Cerebellar nuclear complex (tissue), 1 donor: ENCODE data around the gene KRT14.
"Not testable (repeated sequence)": the region's sequence is repeated elsewhere in the genome, so short reads cannot be mapped to it uniquely, and the experiment has no call there.

ENCODE experiments used
- DNase-seq, 2 experiments: peaks; one replicate each; lab custom pipeline; 2025; lab: John Stamatoyannopoulos, UW

KRT14 gene

DNA sequence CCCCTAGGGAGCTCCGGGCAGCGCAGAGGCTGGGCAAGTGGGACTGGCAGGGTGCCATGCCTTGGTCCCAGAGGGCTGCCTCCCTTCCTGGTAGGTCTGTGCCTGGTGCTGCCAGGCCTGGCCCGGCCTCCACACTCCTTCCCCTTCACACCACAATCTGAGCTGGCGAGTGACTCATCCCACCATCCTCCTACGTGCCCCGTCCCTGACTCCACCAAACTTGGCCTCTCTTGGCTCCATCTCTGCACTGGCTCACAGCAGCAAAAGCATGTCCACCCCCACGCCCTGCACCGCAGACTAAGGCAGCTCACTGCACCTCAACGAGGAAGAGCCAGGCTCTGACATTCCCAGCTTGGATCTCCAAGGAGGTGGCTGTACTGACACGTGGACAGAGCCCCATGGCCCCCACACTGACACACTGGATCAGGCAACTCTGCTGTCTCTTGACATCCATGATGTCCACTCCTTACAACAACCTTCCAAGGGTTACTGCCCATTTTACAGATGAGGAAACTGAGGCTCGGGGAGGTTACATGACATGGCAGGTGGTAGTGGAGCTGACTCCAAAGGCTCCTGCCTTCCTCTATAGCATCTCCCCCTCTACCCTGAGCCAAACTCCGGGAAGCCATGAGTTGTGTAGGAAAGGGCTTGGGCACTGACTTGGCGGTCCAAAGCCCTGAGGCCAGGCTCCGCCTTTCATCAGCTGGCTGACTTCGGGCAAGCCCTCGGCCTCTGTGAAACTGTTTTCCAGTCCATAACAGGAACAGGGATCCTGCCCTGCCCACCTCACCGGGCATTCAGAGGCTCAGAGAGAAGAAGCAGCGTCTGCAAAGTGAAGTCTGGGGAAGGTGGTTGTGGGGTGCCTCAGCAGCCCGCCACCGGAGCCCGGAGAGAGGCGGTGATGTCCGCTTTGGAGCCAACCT is 38.5 kb downstream of the KRT14 start:
- no peak for DNase-seq

DNA sequence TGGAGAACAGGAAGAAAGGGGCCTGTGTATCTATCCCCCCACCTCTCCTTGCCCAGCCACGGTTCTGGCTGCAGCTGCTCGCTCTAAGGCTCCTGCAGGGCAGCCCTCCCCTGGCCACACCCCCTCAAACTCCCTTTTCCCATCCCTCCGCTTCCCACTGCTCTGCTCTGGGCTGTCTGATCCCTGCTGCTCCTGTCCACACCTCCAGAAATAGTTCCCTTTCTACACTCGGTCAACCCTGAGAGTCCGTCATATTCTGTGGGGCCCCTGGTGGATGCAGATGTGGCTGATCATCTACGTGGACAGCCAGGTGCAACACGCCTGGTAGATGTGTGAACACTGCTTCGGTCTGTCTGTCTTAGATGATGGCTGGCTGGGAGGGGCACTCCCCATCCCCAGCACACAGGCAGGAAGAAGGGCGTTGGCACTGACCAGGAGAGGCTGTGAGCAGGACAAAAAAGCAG is 39.3 kb downstream of the KRT14 start:
- no peak for DNase-seq

DNA sequence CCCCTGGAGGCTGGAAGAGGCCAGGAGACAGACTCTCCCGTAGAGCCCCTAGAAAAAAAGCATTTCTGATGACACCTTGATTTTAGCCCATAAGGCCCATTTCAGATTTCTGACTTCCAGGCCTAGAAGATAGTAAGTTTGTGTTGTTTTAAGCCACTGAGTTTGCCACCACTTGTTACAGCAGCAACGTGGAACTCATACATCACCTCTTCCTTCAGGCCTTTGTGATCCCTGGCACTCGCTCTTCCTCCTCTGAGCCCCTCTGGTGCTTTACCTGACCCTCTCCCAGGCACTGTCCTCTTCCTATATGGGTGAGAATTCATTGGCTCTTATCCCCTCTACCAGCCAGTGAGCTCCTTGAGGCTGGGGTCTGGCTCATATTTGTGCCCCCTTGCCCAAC is 39.9 kb downstream of the KRT14 start:
- no peak for DNase-seq

DNA sequence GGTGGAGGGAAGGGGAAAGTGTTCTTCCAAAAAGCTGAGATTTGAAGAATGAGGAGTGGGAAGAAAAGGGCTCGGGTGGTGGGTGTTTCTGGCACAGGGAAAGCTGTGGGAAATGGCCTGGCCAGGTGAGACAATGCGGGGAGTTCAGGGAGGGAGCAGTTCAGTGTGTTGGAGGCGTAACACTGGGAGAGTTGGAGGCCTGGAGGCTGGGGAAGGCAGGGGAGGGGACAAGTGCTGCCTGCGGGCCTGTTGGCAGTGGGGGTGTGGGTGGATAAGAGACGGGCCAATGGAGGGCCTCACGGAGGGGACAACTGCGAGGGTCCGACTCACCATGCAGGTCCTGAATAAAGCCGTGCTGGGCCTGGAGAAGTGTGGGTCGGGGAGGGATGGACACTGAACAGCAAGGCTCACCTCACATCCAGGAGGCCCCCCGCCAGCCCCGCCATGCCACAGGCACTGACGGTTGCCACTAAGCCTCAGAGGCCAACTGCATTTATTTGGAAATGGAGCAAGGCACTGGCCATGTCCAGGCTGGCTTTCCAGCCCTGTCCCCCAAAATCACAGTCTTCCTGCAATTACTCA is 40.8 kb downstream of the KRT14 start:
- DNase-seq, result no peak

DNA sequence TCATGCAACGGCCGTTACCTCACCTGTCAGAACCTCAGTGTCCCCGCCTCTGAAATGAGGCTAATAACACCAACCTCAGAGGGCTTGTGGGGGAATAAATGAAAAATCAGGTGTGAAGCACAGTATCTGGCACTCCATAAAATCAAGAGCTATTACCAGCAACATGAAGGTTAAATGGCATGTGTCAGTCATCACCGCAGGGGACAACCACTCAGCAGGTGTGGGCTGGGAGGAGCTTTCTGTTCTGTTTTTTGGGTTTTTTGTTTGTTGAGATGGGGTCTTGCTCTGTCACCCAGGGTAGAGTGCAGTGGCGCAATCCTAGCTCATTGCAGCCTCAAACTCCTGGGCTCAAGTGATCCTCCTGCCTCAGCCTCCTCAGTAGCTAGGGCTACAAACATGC is 41.8 kb downstream of the KRT14 start:
- DNase-seq, result no peak

DNA sequence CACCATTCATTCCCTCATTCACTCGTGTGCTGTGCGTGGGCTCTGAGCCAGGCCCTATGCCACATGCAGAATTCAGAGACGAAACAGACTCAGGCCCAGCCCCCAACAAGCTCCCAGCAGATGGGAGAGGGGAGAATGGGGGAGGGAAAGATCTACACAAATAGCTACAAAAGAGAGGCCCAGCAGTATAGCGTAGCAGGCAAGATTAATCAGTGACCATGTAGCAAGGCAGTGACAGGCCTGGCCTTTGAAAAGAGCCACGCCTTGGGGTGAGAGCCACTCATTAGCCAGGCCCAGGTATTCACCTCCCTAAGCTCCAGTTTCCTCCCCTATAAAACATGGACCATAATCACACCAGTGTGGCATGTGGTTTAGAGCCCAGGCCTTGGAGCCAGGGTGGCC is 42.2 kb downstream of the KRT14 start:
- DNase-seq, result no peak

DNA sequence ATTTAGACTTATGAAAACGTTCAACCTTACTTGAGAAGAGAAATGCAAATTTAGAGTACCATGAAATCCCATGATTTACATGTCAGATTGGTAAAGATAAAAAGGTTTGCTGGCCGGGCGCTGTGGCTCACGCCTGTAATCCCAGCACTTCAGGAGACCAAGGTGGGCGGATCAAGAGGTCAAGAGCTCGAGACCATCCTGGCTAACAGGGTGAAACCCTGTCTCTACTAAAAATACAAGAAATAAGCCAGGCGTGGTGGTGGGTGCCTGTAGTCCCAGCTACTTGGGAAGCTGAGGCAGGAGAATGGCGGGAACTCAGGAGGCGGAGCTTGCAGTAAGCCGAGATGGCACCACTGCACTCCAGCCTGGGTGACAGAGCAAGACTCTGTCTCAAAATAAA is 43.9 kb downstream of the KRT14 start:
- DNase-seq, result not testable (repeated sequence)

DNA sequence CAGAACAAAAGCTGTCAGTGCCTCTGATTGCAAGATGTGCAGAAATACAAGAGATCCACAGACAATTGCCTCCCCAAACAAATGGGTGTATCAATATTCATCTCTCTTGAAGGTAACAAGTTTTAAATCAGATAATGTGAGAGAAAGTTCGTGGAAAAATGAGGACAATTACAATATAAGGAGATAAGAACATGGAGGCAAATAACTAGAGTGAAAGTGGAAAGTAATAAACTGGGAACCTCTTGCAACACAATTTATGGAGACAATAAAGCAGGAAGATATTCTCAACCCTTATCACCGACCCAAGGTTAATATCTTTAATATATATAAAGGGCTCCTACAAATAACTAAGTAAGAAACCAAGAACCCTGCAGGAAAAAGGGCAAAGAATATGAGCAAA is 44.3 kb downstream of the KRT14 start:
- no peak for DNase-seq

DNA sequence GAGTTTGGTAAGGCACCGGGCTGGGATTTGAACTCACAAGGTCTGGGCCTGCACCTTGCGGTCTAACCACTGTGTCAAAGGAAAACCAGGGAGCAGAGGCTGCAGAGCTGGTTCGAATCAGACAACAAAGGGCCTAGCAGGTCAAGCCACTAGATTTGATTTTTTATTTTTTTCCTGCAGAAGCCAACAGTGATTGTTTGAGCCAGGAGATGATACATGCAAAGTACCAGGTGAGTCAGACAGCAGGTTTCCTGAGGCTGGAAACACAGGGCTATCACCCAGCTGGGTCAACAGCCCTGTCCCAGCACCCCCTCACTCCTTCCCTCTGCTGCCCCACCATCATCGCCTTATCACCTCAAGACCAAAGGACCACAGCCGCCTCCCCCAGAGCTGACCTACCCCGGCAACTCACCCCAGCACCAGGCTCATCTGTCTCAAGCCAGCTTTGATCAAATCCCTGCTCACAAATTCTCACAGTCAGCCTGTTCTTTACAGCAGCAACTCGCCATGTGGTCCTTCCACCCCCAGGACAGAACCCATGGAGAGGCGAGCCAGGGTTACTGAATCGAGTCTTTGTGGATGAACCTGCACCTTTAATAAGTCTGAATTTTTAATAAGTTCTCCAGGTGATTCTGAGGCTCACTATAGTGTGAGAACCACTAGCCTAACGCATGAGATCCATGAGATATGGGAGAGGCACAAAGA is 45.6 kb downstream of the KRT14 start:
- DNase-seq, result no peak

DNA sequence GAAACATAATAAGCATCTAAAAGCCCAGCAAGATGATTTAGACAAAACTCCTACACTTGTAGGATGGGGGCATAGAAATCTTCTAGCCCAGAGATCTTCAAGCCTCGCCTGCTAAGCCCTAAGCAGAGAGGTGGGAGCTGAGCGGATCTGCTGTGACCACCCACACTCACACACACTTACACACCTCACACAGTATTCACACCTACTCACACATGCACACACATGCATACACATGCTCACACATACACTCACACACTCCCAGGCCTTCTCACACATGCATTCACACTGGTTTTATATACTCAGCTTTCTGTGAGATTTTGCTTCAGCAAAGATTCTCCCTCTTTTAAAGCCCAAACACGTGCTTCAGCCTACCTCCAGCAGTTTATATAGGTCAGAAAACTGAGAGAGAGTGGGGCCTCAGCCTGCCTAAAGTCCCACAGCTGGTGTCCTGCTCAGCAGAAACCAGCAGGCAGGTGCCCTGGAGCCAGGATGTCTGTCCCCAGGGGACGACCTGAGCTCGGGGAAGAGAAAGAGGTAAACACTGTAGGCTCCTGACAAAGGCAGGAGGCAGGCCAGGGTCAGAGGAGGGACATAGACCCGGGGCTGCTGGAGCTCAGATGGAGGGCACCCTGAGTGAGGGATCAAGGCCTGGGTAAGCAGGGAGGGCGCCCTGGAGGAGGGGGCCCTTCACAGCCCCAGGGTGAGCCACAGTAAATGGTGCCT is 46.6 kb downstream of the KRT14 start:
- no peak for DNase-seq

DNA sequence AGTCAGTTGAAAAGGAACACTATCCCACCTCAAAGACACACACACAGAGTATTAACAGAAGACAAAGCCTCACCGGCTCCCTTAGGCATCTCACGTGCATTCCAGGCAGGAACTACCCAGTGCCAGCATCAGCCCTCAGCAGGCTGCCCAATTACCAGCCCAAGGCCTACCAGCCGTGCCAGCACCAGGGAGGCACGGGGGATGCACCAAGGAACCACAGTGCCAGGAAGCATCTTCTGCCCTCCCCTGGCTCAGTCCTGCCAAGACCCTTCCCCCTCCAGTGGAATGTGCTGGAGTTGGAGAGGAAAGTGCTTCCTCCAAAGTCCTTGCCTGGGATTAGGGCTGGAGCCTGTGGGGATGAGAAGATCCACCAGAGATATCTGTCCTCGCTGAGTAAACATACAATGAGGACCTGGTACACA is 47.6 kb downstream of the KRT14 start:
- DNase-seq, result no peak

DNA sequence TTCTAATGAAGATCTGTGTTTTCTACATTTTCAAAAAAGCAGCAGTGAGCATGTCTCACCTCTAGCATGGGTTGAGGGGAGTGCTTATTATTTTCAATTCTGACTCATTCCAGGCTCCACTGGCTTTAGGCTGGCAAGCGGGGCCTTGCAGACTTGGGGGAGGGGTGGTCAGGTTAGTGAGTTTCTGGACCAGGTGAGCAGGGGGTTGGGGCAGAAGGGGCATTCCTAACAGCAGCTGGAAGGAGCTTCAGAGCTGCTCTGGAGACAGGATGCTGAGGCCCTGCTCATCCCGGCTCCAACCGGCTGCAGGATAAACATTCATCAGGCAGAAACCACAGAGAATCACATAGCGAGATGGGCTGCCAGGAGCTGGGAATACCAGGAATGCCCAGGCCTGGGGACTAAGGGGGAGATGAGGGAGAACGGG is 48.1 kb downstream of the KRT14 start:
- no peak for DNase-seq

DNA sequence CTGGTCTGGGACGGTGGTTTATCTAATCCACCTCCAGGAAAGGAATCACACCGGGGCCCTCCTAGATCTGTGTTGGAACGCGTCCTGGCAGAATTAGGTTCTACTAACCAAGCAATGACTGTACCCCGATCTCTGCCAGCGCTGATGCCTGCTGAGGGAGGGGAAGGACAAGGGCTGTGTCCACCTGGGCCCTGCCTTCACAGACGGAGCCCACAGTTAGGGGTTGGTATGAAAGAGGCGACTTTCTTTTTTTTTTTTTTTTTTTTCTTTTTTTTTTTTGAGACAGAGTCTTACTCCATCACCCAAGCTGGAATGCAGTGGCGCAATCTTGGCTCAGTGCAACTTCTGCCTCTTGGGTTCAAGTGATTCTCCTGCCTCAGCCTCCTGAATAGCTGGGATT is 48.7 kb downstream of the KRT14 start:
- no peak for DNase-seq

DNA sequence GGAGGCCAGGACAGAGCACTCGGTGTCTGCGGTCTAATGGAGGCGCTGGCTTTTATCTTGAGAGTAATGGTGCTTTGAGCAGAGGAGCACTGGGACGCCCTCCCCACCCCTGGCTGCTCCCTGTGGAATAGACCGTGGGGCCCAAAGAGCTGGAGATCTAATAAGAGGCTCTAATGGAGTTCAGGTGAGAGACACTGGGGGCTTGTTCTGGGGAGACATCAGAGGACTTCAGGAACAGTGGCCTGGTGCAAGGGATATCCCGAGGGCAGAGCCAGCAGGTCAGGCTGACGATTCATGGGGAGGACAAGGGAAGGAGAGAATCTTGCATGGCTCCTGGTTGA is 49.1 kb downstream of the KRT14 start:
- DNase-seq, result no peak

DNA sequence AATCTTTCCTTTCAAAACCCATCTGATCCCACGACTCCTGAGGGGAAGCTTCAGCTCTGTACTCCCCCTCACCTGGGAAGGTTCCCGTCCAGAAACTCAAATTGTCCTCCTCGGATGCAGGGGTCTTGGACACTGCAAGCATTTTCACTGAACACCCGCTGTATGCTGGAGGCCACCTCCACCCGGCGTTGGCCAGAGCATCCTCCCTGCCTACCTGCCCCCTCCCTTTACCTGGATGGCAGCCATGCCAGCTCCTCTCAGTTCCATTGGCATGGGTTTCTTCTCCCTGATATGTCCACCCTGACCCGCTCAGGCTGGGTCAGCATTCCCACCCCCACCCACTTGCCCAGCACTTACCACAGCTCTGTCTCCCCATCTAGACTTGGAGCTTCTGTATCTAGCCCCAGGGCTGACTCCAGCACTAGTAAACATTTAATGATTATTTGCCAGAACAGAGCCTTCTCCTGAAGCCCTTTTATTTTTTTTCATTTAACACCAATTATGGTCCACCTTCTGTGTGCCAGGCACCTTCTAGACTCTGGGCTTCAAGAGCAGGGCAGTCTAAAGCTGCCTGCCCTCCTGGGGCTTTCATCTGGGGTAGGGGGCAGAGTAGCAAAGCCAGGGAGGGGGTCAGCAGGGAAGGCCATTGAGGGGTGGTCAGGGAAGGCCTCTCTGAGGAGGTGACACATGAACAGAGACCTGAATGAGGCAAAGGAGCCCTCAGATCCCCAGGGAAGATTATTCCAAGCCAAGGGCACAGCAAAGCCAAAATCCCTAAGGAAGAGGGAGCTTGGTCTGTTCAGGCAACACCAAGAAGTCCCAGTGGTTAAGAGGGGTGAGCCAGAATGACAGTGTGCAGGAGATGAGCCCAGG is 49.7 kb downstream of the KRT14 start:
- no peak for DNase-seq

DNA sequence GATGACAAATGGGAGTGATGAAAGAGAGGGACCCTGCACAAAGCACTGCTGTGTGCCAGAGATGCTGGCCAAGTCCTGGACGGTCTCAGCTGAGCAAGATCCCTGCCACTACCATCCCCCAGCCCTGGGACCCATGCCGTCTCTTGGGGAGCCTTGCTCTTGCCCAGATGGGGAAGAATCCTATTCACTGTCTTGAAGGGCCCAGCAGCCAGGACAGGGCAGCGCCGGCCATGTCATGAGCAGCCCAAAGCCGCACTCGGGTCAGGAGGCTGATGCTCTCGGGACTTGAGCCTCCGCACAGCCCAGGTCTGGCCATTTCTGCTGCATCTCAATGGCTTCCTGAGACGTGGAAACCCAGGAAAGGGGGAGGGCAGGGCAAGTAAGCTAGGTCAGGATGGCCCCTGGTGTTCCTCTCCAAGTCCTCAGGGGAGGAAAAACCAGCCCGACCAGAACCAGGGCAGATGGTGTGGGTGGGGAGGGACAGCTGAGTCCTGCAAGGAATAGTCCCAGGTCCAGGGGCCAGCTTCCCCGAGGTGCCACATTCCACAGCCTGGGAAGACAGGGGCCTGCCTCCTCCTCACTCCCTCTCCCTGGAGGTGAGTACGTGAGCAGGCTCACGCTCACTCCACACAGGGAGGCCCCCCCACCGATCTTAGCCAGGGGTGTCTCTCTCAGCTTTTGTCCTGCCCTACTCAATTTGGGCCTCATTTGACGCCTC is 50.8 kb downstream of the KRT14 start:
- no peak for DNase-seq

DNA sequence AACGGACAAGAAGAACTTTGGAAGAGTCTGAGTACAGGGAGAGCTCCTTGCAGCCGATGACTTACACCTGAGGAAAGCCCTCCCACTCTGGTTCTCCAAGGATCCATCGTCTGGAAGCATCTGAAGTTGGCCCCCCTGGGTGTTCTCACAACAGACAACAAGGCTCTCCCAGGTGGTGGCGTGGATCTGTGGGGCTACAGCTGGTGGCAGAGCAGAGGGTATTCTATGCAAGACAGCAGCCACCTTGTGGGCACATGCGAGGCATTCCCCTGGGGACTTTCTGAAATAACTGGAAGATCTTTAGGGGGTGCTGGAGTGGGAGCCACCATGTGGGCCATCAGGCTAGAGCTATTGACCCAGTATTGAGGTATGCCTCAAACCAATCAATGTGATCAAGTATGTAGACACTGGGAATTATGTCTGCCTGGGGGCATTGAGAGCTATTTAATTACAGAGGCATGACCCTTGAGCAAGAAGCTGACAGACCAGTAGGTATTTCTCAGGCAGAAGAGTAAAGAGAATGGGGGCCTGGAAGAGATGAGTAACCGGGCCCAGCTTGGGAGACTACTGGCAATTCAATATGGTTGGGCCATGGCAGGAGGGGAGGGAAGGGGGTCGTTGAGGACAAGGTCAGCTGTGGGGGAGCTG is 51.7 kb downstream of the KRT14 start:
- DNase-seq, result no peak

DNA sequence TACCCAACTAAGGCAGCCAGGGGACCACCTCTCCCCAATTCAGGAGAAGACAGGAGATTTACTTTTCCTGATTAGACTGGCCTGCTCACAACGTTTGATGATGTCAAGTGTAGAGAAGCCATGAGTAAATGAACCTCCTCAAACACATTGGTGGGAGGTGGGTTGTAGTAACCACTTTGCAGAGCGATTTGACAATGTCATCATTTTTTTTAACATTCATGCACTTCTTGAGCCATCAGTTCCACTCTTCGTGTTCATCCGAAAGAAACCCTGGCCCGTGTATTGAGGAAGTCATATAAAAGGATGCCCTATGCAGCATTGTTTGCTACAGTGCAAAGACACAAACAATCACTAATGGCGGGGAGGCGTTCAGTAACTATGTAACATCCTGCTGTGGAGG is 53.1 kb downstream of the KRT14 start:
- DNase-seq, result no peak

DNA sequence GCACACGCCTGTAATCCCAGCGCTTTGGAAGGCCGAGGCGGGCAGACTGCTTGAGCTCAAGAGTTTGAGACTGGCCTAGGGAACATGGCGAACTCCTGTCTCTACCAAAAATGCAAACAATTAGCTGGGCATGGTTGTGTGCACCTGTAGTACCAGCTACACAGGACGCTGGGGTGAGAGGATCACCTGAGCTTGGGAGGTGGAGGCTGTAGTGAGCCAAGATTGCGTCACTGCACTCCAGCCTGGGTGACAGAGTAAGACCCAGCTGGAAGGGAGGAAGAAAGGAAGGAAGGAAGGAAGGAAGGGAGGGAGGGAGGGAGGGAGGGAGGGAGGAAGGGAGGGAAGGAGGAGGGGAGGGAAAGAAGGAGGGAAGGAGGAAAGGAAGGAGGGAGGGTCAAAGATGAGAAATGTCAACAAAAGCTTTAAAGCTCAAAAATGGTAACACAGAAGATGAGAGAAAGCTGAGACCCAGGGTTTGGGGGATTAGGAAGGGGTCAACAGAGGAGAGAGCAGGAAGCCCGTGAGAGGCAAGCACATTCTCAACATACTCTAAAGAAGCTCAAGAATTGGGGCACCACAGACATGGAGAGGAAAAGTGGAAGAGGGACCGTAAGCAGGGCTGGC is 53.6 kb downstream of the KRT14 start:
- DNase-seq, result no peak
